ENCODE data around the gene DYNLT4. TPM values are rescaled to one million over a fixed set of nuclear protein-coding genes. Genes with fewer than 3 reads are reported as not detected.

DYNLT4 gene
- 1 to 10 TPM in 1 of 4 donors, not detected in 3; 1.1 TPM for total RNA-seq

- TF ChIP-seq CTCF (IDR thresholded peaks at IDR 0.05; ENCODE audit: low read depth): no peak
These were observed at the start of gene DYNLT4 for GRCh38 chr1:44806704-44807363. Gene DYNLT4, minus strand, starts transcription at chr1:44807351. Its CDS starts 683 bp downstream, at chr1:44806668.

GRCh38 chr1:44855742-44856141 is 48.6 kb upstream of the DYNLT4 start:
- TF ChIP-seq CTCF (IDR thresholded peaks at IDR 0.05; ENCODE audit: low read depth): no peak

GRCh38 chr1:44854970-44855369 is 47.8 kb upstream of the DYNLT4 start:
- TF ChIP-seq CTCF (IDR thresholded peaks at IDR 0.05; ENCODE audit: low read depth): no peak

GRCh38 chr1:44853201-44853600 is 46.0 kb upstream of the DYNLT4 start:
- TF ChIP-seq CTCF (IDR thresholded peaks at IDR 0.05; ENCODE audit: low read depth): no peak

GRCh38 chr1:44851308-44851707 is 44.2 kb upstream of the DYNLT4 start:
- no peak for TF ChIP-seq CTCF (IDR thresholded peaks at IDR 0.05; ENCODE audit: low read depth)

- no peak for TF ChIP-seq CTCF (IDR thresholded peaks at IDR 0.05; ENCODE audit: low read depth)
These were observed 42.5 kb upstream of the DYNLT4 start for GRCh38 chr1:44849575-44850132.

- no peak for TF ChIP-seq CTCF (IDR thresholded peaks at IDR 0.05; ENCODE audit: low read depth)
These were observed 41.5 kb upstream of the DYNLT4 start for GRCh38 chr1:44848456-44849181.
